ENCODE results near the gene DTNB. TPM values are rescaled to one million over a fixed set of nuclear protein-coding genes. Genes with fewer than 3 reads are reported as not detected.
A peak's percentile ranks its signal among the peaks of the same experiment; 100 is the strongest.

Gene DTNB
- polyA plus RNA-seq, 3 donors = 18.0 to 21.0 (median 20.2) TPM

- no peak for DNase-seq (ENCODE audit: extremely low read depth in 1 of 11, low read depth in 9 of 11, low spot score in 4 of 11)
These were observed 181.3 kb downstream of the DTNB start for GRCh38 chr2:25491966-25492532.

GRCh38 chr2:25491003-25491696, 182.2 kb downstream of the DTNB start:
- DNase-seq (ENCODE audit: extremely low read depth in 1 of 11, low read depth in 9 of 11, low spot score in 4 of 11) = no peak

GRCh38 chr2:25490217-25490616, 183.2 kb downstream of the DTNB start:
- no peak for DNase-seq (ENCODE audit: extremely low read depth in 1 of 11, low read depth in 9 of 11, low spot score in 4 of 11)

- no peak for DNase-seq (ENCODE audit: extremely low read depth in 1 of 11, low read depth in 9 of 11, low spot score in 4 of 11)
These were observed 183.7 kb downstream of the DTNB start for GRCh38 chr2:25489631-25490030.

GRCh38 chr2:25483607-25484266, 189.6 kb downstream of the DTNB start:
- DNase-seq (ENCODE audit: extremely low read depth in 1 of 11, low read depth in 9 of 11, low spot score in 4 of 11) = no peak

- DNase-seq (ENCODE audit: extremely low read depth in 1 of 11, low read depth in 9 of 11, low spot score in 4 of 11) = no peak
These were observed 191.0 kb downstream of the DTNB start for GRCh38 chr2:25482341-25482740.

GRCh38 chr2:25481381-25482300, 191.7 kb downstream of the DTNB start:
- no peak for DNase-seq (ENCODE audit: extremely low read depth in 1 of 11, low read depth in 9 of 11, low spot score in 4 of 11)

- DNase-seq (ENCODE audit: extremely low read depth in 1 of 11, low read depth in 9 of 11, low spot score in 4 of 11) = no peak
These were observed 192.8 kb downstream of the DTNB start for GRCh38 chr2:25480561-25480960.

GRCh38 chr2:25479761-25480160, 193.6 kb downstream of the DTNB start:
- no peak for DNase-seq (ENCODE audit: extremely low read depth in 1 of 11, low read depth in 9 of 11, low spot score in 4 of 11)

GRCh38 chr2:25478736-25479135, 194.6 kb downstream of the DTNB start:
- DNase-seq (ENCODE audit: extremely low read depth in 1 of 11, low read depth in 9 of 11, low spot score in 4 of 11) = no peak

- peak; percentile 31 to 70 (median 52) for DNase-seq (ENCODE audit: extremely low read depth in 1 of 11, low read depth in 9 of 11, low spot score in 4 of 11)
These were observed 199.5 kb downstream of the DTNB start for GRCh38 chr2:25473758-25474340.

GRCh38 chr2:25473131-25473530, 200.2 kb downstream of the DTNB start:
- no peak for DNase-seq (ENCODE audit: extremely low read depth in 1 of 11, low read depth in 9 of 11, low spot score in 4 of 11)

- DNase-seq (ENCODE audit: extremely low read depth in 1 of 11, low read depth in 9 of 11, low spot score in 4 of 11) = no peak
These were observed 202.6 kb downstream of the DTNB start for GRCh38 chr2:25470806-25471205.

- no peak for DNase-seq (ENCODE audit: extremely low read depth in 1 of 11, low read depth in 9 of 11, low spot score in 4 of 11)
These were observed 205.6 kb downstream of the DTNB start for GRCh38 chr2:25467743-25468142.

- no peak for DNase-seq (ENCODE audit: extremely low read depth in 1 of 11, low read depth in 9 of 11, low spot score in 4 of 11)
These were observed 211.4 kb downstream of the DTNB start for GRCh38 chr2:25462021-25462420.

- DNase-seq (ENCODE audit: extremely low read depth in 1 of 11, low read depth in 9 of 11, low spot score in 4 of 11) = no peak
These were observed 213.0 kb downstream of the DTNB start for GRCh38 chr2:25460261-25460905.

- DNase-seq (ENCODE audit: extremely low read depth in 1 of 11, low read depth in 9 of 11, low spot score in 4 of 11) = no peak
These were observed 218.4 kb downstream of the DTNB start for GRCh38 chr2:25454824-25455611.
